HT-29 (cell line): ENCODE data around the gene FAM241B. TPM values are rescaled to one million over a fixed set of nuclear protein-coding genes. Genes with fewer than 3 reads are reported as not detected.
A peak's percentile ranks its signal among the peaks of the same experiment; 100 is the strongest.

Experiments used
- DNase-seq: peaks from one replicate; pipeline ENCODE4 v3.0.0-alpha.2; 2015; ENCODE audit warnings: low spot score
- total RNA-seq: library from RNA; depleted of rRNA; stranded (reverse); fragments of >200 nt; shearing (Covaris generic); gene quantifications from 2 replicates; pipeline ENCODE4 v1.2.3, GENCODE V29; 2014; rRNA removed

FAM241B gene
- 3.4 and 3.5 TPM in 2 replicates for total RNA-seq

GRCh38 chr10:69629897-69630650 is at the start of gene FAM241B:
FAM241B (plus strand) TSS chr10:69630247; CDS start chr10:69631744, 1,497 bp downstream.
- DNase-seq: peak; percentile 61

- no peak for DNase-seq
Observed at GRCh38 chr10:69580435-69580834, 49.6 kb upstream of the FAM241B start.

GRCh38 chr10:69583106-69583505 is 46.9 kb upstream of the FAM241B start:
- DNase-seq: no peak

DNA sequence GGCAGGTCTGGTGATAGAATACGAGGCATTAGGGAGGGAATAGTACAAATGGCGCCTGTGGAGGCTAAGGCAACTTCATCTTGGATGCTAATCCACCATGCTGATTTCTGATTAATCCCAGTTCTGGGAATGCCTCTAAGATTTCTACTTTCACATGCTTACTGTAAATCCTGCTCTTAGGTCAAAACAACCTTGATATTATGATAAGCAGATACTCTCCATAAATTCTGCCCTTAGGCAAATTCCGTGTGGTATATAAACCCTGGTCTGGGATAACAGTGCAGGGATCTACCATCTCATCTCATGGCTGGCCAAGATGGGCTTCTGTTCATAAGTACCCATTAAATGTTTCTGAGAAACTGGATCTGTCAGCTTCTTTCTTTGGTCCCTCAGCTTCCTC is 45.4 kb upstream of the FAM241B start:
- no peak for DNase-seq

GRCh38 chr10:69588358-69588757 is 41.7 kb upstream of the FAM241B start:
- no peak for DNase-seq

- no peak for DNase-seq
Observed at GRCh38 chr10:69600761-69601330, 29.2 kb upstream of the FAM241B start.

GRCh38 chr10:69609077-69609476 is 21.0 kb upstream of the FAM241B start:
- DNase-seq: no peak

GRCh38 chr10:69612760-69613159 is 17.3 kb upstream of the FAM241B start:
- DNase-seq: no peak

- DNase-seq: no peak
Observed at GRCh38 chr10:69614130-69614529, 15.9 kb upstream of the FAM241B start.

GRCh38 chr10:69616358-69616757 is 13.7 kb upstream of the FAM241B start:
- DNase-seq: no peak

GRCh38 chr10:69618746-69619145 is 11.3 kb upstream of the FAM241B start:
- no peak for DNase-seq

- no peak for DNase-seq
Observed at GRCh38 chr10:69619626-69620025, 10.4 kb upstream of the FAM241B start.

DNA sequence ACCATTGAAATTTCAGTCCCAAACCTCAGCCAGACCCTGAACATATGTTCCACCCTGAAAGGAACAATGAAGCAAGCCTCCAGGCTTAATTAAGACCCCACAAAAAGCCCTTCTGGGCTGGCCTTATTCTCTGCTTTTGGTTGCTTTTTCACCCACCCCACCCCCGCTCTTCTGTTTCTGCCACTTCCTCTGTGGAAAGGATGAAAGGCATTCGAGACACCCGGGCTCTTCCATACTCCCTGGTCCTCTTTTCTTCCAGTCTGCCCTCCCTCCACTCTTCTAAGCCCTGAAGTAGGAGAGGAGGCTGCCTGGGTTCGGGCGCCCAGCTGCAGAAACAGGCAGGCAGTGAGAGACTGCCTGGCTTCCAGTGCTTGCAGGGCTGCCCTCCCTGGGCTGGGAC is 9.4 kb upstream of the FAM241B start:
- no peak for DNase-seq

DNA sequence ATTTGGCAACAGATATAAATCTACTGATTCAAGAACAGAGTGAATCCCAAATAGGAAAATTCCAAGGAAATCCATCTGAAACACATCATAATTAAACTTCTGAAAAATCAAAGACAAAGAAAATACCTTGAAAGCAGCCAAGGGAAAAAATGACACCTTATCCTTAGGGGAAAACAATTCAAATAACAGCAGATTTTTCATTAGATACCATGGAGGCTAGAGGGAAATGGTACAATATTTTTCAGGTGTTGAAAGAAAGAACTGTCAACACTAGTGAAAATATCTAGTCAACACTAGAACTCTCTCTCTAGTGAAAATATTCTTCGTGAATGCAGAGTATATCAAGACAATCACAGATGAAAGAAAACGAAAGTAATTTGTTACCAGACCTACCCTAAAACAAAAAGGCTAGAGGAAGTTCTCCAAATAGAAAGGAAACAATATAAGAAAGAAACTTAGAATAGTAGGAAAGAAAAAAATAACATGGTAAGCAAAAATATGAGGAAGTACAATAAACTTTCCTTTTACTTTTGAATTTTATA is 5.7 kb upstream of the FAM241B start:
- no peak for DNase-seq

DNA sequence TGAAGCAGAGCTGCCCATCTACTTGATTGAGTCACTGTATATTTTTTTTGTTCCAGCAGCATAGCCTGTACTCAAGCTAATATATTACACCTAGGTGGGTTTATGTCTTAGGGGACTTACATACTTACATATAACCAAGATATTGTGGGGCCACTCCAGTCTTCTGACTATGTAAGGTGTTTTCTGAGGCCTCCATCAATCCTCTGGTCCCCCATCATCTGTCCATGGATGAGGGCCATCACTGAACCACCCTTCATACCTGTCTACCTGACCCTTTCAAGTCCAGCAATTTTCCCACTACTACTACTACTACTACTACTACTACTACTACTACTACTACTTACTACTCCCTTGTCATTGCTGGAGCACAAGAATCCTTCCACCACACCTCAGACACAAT is 3.2 kb upstream of the FAM241B start:
- DNase-seq: no peak

GRCh38 chr10:69628891-69629290 is 1.2 kb upstream of the FAM241B start:
- DNase-seq: no peak

DNA sequence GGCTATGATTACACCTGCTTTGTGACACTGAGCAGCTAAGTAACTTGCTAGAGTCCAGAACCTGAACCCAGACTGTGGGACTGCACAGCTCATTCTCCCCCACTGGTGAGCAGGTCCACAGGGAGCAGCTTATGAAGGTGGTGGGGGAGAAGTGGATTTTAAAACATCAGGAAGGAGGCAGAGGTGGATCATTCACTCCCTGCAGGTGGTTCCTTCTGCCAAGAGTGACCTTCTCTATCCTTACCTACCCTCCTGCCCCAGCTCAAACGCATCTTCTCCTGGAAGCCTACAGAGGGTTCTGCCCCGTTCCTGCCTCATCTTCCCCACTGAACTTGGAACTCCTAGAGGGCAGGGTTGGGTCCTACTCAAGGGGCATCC is 539 bp upstream of the FAM241B start:
- DNase-seq: no peak

DNA sequence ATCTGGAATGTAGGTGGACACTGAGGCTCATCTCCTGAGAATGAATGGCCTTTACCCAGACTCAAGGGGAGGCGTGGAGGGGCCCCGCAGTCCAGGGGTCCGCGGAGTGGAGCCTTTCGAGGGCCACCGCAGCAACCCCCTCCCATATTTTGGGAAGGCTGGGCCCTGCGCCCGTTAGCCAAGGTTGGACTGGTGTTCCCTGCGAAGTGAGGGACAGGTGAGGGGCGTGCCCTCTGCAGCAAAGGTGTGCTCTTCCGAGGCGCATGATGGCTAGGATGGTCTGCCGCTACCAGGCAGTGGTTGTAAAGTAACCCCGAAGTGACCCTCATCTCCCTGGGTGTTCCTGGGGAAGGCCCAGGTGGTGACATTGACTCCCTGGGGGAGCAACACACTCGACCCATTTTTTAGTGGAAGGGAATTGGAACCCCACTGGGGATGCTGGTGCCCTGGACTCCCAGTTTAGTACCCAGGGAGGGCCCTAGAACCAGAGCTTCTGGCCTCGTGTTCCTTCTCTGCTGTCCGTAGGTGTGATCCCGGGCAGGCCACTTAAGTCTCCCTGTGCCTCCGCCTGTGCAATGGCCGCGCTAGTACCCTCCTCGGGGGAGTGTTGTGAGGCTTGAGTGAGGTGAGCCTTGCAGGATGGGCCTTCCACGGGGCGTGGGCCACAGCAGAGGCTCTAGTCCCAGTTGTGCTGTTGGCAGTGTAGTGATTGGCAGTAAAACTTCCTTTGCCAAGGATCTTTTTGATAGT is 779 bp downstream of the FAM241B start:
- no peak for DNase-seq

DNA sequence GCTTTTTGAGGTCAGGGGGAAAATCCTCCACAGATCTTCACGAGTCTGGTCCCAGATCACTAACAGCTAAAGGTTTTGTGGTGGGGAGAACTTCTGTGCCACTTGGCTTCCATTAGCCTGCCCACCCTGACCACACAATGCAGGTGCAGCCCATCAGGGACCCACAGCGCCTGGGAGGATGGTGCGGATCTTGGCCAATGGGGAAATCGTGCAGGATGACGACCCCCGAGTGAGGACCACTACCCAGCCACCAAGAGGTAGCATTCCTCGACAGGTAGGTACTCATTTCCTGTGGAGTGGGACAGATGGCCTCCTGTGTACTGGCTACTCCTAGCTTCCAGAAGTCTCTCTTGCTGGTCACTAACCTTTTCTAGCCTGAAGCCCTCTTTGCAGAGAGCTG is 1.5 kb downstream of the FAM241B start:
- no peak for DNase-seq

DNA sequence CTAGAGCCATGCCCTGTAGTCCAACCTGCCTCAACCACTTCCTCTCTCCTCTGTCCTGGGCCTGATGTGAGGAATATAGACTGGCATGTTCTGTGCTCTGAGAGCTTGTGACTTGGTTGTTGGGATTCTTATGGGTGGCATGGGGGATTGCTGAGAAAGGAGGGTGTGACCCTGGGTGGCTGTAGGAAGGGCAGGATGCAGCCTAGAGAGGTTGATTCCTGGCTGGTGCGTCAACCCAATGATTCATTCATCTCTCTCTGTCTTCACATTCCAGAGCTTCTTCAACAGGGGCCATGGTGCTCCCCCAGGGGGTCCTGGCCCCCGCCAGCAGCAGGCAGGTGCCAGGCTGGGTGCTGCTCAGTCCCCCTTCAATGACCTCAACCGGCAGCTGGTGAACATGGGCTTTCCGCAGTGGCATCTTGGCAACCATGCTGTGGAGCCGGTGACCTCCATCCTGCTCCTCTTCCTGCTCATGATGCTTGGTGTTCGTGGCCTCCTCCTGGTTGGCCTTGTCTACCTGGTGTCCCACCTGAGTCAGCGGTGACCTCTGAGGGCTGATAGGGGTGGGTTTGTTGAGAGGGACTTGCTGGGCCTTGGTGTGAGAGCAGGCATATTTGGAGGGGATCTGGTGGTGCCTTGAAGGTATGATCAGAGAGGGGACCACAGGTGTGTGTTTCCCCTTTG is 2.6 kb downstream of the FAM241B start:
- DNase-seq: no peak

GRCh38 chr10:69633673-69634635 is 3.9 kb downstream of the FAM241B start:
- DNase-seq: no peak
